DND-41 (cell line): ENCODE results near the gene ITIH1.

ENCODE experiments used
- ATAC-seq: fragments of 200-7000 bp; cut with Tn5 transposase; 3 replicates; pipeline ENCODE4 v1.9.1; 2021; ENCODE audit warnings: low read depth; ENCODE audit not compliant: insufficient read depth
- DNase-seq: peaks from one replicate; pipeline ENCODE4 v3.0.0-alpha.2; 2020
- H2AFZ ChIP-seq: 2 replicates; pipeline ENCODE4 v1.6.0; 2012; ENCODE audit warnings: low read depth, low read length
- H3K27ac ChIP-seq: 2 replicates; pipeline ENCODE4 v1.5.1; 2012; ENCODE audit warnings: low read length, inconsistent platforms
- H3K27me3 ChIP-seq: fragments of 200-600 bp; sonication (generic); 2 replicates; pipeline ENCODE4 v1.6.0; 2012; ENCODE audit warnings: low read length, mild to moderate bottlenecking, inconsistent platforms; ENCODE audit not compliant: insufficient read depth, poor library complexity
- H3K36me3 ChIP-seq: 2 replicates; pipeline ENCODE4 v1.5.1; 2012; ENCODE audit warnings: low read length, inconsistent platforms; ENCODE audit not compliant: insufficient read depth
- H3K4me1 ChIP-seq: 2 replicates; pipeline ENCODE4 v1.5.1; 2012; ENCODE audit warnings: mild to moderate bottlenecking, low read length; ENCODE audit not compliant: insufficient read depth
- H3K4me2 ChIP-seq: 2 replicates; pipeline ENCODE4 v1.6.0; 2012; ENCODE audit warnings: mild to moderate bottlenecking, moderate library complexity, low read length, inconsistent platforms; ENCODE audit not compliant: insufficient read depth
- H3K4me3 ChIP-seq, 2 experiments: fragments of 200-600 bp in 1 of 2; shearing (Covaris generic) in 1 of 2; 2 replicates each; pipeline ENCODE4 v1.5.1; 2012 to 2016; ENCODE audit warnings: inconsistent platforms in 2 of 2, low read length in 2 of 2, mild to moderate bottlenecking in 2 of 2, low read depth in 1 of 2, moderate library complexity in 1 of 2
- H3K79me2 ChIP-seq: 2 replicates; pipeline ENCODE4 v1.6.0; 2012; ENCODE audit warnings: low read length, inconsistent platforms; ENCODE audit not compliant: insufficient read depth
- H3K9ac ChIP-seq: 2 replicates; pipeline ENCODE4 v1.6.0; 2012; ENCODE audit warnings: low read depth, mild to moderate bottlenecking, inconsistent platforms, low read length, moderate library complexity
- H3K9me3 ChIP-seq: 2 replicates; pipeline ENCODE4 v1.5.1; 2012; ENCODE audit warnings: low read length, moderate library complexity, mild to moderate bottlenecking, inconsistent platforms; ENCODE audit not compliant: insufficient read depth, severe bottlenecking
- H4K20me1 ChIP-seq: 2 replicates; pipeline ENCODE4 v1.6.0; 2012; ENCODE audit warnings: low read length; ENCODE audit not compliant: insufficient read depth
- CTCF ChIP-seq: IDR thresholded peaks from 2 replicates; pipeline ENCODE4 v1.5.1; 2012; ENCODE audit warnings: borderline replicate concordance, low read length, moderate library complexity, mild to moderate bottlenecking; ENCODE audit not compliant: poor library complexity, severe bottlenecking; ENCODE audit errors: extremely low read depth
- EZH2 ChIP-seq: IDR thresholded peaks from 3 replicates; pipeline ENCODE4 v1.6.1; 2012; ENCODE audit warnings: borderline replicate concordance, low read depth, mild to moderate bottlenecking, moderate library complexity, low read length, inconsistent platforms; ENCODE audit not compliant: severe bottlenecking

Gene ITIH1

GRCh38 chr3:52771334-52771681 lies 6.1 kb upstream of the ITIH1 start:
- H3K4me3 ChIP-seq, result peak overlapping the region; percentile 36 to 67; a peak in 3 of 4 replicates
- TF ChIP-seq EZH2 (no peak), CTCF (no peak)
- peaks cover 21% of the 10 kb centered on the region for H3K79me2 ChIP-seq
- no peaks in the 10 kb centered on the region for H4K20me1 ChIP-seq
- H3K27me3 ChIP-seq, result no peaks in the 10 kb centered on the region
- peak; percentile 26; the same call in 2 of the 3 replicates for ATAC-seq
- DNase-seq, result no peak
- H3K27ac ChIP-seq, result peak overlapping the region; percentile 73
- H3K9ac ChIP-seq, result peak overlapping the region; percentile 61
- peaks cover 12% of the 10 kb centered on the region; the same call in 1 of the 2 replicates for H3K36me3 ChIP-seq
- peaks cover 22% of the 10 kb centered on the region for H3K4me1 ChIP-seq
- H2AFZ ChIP-seq, result peak overlapping the region; percentile 87
- peak overlapping the region; percentile 70 for H3K4me2 ChIP-seq
- no peaks in the 10 kb centered on the region for H3K9me3 ChIP-seq

GRCh38 chr3:52771702-52772101 lies 5.7 kb upstream of the ITIH1 start:
- Histone ChIP-seq H3K9ac (peak overlapping the region; percentile 61; the same call in 1 of the 2 replicates), H3K79me2 (peaks cover 21% of the 10 kb centered on the region), H3K9me3 (no peaks in the 10 kb centered on the region), H3K27me3 (no peaks in the 10 kb centered on the region), H3K4me1 (peaks cover 22% of the 10 kb centered on the region), H3K4me3 (peak overlapping the region in 1 of 2 experiments; percentile 67; a peak in 2 of 4 replicates), H3K4me2 (peak overlapping the region; percentile 70), H3K36me3 (peaks cover 10% of the 10 kb centered on the region; the same call in 1 of the 2 replicates), H4K20me1 (no peaks in the 10 kb centered on the region), H2AFZ (peak overlapping the region; percentile 87), H3K27ac (no peak overlapping the region)
- TF ChIP-seq EZH2 (no peak), CTCF (no peak)
- no peak for ATAC-seq
- DNase-seq, result no peak

- Histone ChIP-seq H3K4me2 (no peak overlapping the region), H3K9ac (no peak overlapping the region), H3K27me3 (no peaks in the 10 kb centered on the region), H3K27ac (no peak overlapping the region), H3K36me3 (0 out of 2 replicates have a peak, but pooled peaks cover 2% of the 10 kb centered on the region), H3K9me3 (no peaks in the 10 kb centered on the region), H4K20me1 (no peaks in the 10 kb centered on the region), H3K4me3 (no peak overlapping the region), H3K4me1 (peaks cover 22% of the 10 kb centered on the region), H2AFZ (no peak overlapping the region), H3K79me2 (peaks cover 21% of the 10 kb centered on the region)
- DNase-seq, result no peak
- TF ChIP-seq CTCF, result no peak
- TF ChIP-seq EZH2, result no peak
- no peak for ATAC-seq
These were observed 3.9 kb upstream of the ITIH1 start for GRCh38 chr3:52773361-52774065.
